ENCODE results near the gene SECTM1.
A peak's percentile ranks its signal among the peaks of the same experiment; 100 is the strongest.
"Not testable (repeated sequence)": the region's sequence is repeated elsewhere in the genome, so short reads cannot be mapped to it uniquely, and the experiment has no call there.

The SECTM1 gene

DNA sequence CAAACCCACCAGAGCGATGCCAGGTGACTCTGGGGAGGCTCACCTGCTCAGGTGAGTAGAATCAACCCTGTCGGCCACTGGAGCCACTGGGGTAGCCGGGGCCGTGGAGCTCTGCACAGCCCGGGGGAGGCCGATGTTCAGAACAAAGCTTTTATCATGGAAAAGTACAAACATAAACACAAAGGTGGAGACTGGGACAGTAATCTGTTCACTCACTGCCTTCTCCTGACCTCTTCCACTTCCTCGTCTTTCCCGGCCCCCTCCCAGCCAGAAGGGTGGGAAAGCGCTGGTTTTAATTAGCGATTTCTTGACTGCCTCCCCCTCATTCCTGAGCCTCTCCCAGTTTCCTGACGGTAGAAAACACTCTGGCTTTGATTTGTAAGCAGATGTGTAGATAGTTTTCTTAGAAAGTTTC lies 15.7 kb upstream of the SECTM1 start:
- TF ChIP-seq, protein P1, sequence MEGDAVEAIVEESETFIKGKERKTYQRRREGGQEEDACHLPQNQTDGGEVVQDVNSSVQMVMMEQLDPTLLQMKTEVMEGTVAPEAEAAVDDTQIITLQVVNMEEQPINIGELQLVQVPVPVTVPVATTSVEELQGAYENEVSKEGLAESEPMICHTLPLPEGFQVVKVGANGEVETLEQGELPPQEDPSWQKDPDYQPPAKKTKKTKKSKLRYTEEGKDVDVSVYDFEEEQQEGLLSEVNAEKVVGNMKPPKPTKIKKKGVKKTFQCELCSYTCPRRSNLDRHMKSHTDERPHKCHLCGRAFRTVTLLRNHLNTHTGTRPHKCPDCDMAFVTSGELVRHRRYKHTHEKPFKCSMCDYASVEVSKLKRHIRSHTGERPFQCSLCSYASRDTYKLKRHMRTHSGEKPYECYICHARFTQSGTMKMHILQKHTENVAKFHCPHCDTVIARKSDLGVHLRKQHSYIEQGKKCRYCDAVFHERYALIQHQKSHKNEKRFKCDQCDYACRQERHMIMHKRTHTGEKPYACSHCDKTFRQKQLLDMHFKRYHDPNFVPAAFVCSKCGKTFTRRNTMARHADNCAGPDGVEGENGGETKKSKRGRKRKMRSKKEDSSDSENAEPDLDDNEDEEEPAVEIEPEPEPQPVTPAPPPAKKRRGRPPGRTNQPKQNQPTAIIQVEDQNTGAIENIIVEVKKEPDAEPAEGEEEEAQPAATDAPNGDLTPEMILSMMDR (conservative IDR thresholded peaks at IDR 0.05; ENCODE audit: low read length): no peak
- no peak overlapping the region for H3K4me3 ChIP-seq (ENCODE audit: low read length)
- peak; percentile 84 for DNase-seq (ENCODE audit: low read depth)

DNA sequence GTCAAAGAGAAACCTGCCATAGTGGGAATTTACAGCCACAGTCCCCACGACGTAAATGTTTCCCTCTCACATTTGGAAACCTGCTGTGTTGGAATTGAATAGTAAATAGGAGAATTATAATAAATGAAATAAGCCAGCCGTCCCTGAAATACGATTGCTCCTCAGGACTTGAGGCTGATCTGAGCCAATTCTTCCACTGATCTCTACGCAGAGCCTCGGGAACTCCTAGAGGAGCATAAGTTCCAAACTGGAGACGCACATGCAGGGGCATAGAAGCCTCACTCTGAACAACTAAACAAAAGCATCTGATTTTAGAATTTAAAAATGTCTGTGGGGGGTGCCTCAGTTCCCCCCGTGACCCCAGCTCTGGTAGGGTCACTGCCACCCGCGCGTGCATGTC lies 15.3 kb upstream of the SECTM1 start:
- no peak overlapping the region for H3K4me3 ChIP-seq (ENCODE audit: low read length)
- DNase-seq (ENCODE audit: low read depth): peak; percentile 19
- TF ChIP-seq, protein P1 (conservative IDR thresholded peaks at IDR 0.05; ENCODE audit: low read length): no peak

DNA sequence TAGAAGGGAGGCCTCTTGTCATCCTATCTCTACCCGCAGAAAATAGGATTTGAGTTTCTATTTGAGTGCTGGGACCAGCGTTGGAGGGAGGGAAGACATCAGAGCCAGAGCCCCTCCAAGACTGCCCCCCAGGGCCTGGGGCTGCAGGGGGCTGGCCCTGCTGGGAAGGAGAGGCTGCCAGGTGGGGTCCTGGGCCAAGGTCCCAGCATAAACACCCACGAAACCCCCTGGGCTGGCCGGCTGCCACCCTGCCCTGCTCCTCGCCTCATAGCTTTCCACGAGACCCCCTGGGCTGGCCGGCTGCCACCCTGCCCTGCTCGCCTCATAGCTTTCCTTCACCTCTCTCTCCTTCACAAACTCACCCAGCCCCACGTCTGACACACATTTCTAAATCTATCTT lies 14.9 kb upstream of the SECTM1 start:
- H3K4me3 ChIP-seq (ENCODE audit: low read length): no peak overlapping the region
- DNase-seq (ENCODE audit: low read depth): no peak
- TF ChIP-seq, protein P1 (conservative IDR thresholded peaks at IDR 0.05; ENCODE audit: low read length): no peak

DNA sequence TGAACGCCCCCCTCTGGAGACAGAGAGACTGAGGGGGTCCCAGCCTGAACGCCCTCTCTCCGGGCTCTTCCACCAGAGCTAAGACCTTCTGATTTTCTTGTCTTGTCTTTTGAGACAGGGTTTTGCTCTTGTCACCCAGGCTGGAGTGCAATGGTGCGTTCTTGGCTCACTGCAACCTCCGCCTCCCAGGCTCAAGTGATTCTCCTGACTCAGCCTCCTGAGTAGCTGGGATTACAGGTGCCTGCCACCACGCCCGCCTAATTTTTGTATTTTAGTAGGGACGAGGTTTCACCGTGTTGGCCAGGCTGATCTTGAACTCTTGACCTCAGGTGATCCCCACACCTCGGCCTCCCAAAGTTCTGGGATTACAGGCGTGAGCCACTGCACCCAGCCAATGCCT lies 14.4 kb upstream of the SECTM1 start:
- not testable (repeated sequence) for H3K4me3 ChIP-seq (ENCODE audit: low read length); DNase-seq (ENCODE audit: low read depth)

DNA sequence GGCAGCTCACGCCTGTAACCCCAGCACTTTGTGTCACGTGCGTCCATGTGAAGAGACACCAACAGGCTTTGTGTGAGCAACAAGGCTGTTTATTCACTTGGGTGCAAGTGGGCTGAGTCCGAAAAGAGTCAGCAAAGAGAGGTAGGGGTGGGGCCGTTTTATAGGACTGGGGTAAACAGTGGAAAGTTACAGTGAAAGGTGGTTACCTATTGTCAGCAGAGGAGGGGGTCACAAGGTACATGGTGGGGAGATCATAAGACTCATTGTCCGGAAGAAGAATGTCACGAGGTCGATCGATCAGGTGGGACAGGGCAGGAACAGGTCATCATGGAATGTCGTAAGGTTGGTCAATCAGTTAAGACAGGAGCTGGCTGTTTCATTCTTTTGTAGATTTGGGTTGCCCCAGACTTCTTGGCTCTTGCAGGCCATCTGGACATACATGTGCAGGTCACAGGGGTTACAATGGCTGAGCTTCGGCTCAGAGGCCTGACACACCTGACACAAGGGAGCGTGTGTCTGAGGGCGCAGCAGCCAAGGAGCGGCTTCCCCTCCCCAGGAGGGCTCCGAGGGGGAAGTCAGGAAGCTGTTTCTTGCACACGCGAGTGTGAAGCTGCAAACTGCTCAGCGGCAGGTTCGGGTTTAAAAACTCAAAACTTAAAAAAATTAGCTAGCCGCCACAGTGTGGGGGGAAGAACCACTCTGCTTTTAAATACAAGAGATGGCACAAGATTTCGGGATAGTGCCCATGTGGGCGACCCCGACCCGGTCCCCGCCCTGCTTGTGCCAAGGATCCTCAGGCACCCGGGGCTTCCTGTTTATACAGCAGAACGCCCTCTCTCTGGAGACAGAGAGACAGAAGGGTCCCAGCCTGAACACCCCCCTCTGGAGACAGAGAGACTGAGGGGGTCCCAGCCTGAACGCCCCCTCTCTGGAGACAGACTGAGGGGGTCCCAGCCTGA lies 13.1 kb upstream of the SECTM1 start:
- DNase-seq (ENCODE audit: low read depth): no peak
- no peak overlapping the region for H3K4me3 ChIP-seq (ENCODE audit: low read length)
- TF ChIP-seq, protein P1 (conservative IDR thresholded peaks at IDR 0.05; ENCODE audit: low read length): no peak

DNA sequence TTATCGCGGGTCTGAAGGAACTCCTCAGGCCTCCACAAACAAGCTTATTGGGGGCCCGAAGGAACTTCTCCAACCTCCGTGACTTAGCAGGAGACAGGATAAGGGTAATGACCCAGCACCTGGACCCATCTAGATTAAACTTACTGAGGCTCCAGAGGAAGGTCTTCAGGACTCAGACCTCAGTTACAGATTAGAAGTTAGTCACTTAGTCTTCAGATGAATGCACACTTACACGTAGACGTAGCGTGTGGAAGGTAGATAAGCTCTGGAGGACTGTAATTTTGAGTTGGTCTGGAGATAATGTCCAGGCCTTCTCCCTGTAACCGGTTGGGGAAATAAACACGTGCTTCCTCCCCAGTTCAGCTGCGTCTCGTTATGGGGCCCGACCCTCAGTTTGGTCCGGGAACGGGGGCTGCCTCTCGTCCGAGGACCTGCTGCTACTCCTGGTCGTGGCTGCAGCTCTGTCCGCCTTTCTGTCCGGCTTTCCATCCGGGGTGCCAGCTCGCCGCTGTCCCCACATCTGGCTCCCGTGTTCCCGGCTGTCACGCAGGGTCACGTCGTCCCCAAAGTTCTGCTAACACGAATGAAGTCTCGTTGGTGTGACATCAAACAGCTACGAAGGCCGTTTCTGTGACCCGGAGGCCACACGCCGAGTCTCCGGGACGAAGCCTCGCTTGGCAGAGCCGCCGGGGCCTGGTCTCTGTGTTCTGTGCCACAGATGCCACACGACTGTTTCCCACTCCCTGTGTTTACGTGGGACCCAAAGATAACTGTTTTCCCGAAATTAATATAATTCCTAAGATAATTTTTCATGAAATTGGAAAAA lies 11.8 kb upstream of the SECTM1 start:
- TF ChIP-seq, protein P1 (conservative IDR thresholded peaks at IDR 0.05; ENCODE audit: low read length): no peak
- no peak for DNase-seq (ENCODE audit: low read depth)
- no peak overlapping the region for H3K4me3 ChIP-seq (ENCODE audit: low read length)

DNA sequence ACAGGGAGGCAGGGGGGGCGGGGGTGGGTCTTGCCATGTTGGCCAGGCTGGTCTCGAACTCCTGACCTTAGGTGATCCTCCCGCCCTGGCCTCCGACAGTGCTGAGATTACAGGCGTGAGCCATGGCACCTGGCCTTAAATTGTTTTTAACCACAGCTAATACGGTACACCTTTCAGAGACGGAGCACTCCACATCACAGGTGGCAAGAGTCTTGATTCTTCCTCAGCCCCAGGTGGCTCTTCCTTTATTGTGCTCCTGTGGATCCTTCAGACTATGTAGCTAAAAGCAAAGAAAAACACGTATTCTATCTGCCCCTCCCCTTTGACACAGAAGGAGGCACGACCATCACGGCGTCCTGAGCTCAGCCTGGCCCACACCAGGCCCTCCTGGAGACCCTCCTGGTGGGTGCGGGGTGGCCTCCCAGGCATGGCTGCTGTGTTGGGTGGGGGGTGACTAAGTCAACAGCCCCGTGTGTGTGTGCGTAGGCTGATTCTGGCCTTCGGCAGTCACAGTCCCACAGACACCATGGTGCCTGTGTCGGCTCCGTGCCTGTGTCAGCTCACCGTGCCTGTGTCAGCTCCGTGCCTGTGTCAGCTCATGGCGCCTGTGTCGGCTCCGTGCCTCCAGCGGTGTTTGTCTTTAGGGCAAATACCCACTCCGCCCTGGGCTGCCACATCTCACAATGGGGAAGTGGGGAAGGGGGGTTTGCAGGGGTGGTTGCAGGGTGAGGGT lies 10.8 kb upstream of the SECTM1 start:
- no peak overlapping the region for H3K4me3 ChIP-seq (ENCODE audit: low read length)
- no peak for DNase-seq (ENCODE audit: low read depth)
- TF ChIP-seq, protein P1 (conservative IDR thresholded peaks at IDR 0.05; ENCODE audit: low read length): no peak
